AG08396 (cell line): Measurements from ENCODE around the gene USP5.
"Not testable (repeated sequence)": the region's sequence is repeated elsewhere in the genome, so short reads cannot be mapped to it uniquely, and the experiment has no call there.

ENCODE experiments used
- DNase-seq: peaks from one replicate; pipeline ENCODE4 v3.0.0; 2012; ENCODE audit warnings: low spot score, mixed read lengths

Gene USP5

GRCh38 chr12:6888360-6888759 lies 36.4 kb downstream of the USP5 start:
- no peak for DNase-seq

- DNase-seq = not testable (repeated sequence)
These were observed 36.8 kb downstream of the USP5 start for GRCh38 chr12:6888794-6889193.

DNA sequence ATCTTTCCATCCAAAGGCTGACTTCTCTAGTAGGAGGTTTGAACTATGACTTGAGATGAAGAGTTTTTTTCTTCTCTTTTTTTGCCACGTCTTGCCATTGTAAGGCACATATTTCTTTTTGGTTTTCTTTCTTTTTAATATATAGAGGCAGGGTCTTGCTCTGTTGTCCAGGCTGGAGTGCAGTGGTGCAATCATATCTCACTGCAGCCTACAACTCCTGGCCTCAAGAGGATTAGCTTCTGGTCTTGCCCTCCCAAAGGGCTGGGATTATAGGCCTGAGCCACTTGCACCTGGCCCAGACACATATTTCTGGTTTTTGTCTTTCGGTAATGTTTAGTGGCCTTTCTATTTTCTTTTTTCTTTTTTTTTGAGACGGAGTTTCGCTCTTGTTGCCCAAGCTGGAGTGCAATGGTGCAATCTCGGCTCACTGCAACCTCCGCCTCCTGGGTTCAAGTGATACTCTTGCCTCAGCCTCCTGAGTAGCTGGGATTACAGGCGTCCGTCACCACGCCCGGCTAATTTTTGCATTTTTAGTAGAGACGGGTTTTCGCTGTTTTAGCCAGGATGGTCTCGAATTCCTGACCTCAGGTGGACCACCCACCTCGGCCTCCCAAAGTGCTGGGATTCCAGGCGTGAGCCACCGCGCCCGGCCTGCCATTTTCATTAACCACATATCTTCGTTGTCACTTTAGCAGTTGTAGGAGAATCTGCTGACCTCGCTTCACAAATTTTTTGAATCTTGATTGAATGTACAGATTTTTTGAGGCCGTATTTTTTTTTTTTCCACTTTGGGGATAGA lies 38.0 kb downstream of the USP5 start:
- not testable (repeated sequence) for DNase-seq

GRCh38 chr12:6890789-6891645 lies 39.1 kb downstream of the USP5 start:
- DNase-seq = peak; percentile 98

DNA sequence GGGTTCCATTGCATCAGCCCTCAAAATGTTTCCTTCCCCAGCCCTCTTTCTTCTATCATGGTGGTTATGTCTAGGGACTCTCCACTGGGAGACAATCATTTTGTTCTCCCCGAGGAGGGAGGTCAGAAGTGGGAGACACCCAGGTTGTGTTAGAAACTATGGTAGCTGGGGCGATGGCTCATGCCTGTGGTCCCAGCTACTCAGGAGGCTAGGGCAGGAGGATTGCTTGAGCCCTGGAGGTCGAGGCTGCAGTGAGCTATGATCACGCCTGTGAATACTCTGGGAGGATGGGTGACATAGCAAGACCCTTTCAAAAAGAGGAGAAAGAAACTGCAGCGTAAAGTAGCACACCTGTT lies 39.7 kb downstream of the USP5 start:
- DNase-seq = no peak

- not testable (repeated sequence) for DNase-seq
These were observed 40.7 kb downstream of the USP5 start for GRCh38 chr12:6892683-6893082.

GRCh38 chr12:6894321-6894720 lies 42.4 kb downstream of the USP5 start:
- no peak for DNase-seq

DNA sequence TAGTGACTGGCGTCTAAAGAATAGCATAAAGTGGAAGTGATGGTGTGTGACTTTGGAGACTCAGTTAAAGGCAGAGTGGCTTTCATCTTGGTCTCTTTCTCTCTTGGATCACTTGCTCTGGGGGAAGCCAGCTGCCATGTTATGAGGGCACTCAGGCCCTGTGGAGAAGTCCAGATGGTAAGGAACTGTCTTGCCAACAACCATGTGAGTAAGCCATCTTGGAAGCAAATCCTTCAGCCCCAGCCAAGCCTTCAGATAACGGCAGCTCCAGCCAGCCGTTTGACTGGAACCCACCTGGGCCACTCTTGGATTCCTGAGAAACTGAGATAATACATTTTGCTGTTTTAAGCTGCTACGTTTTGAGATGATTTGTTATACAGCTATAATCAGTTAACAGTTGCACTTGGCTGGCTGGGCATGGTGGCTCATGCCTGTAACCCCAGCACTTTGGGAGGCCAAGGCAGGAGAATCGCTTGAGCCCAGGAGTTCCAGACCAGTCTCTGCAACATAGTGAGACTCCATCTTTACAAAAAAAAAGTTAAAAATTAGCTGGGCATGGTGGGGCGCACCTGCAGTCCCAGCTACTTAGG lies 45.0 kb downstream of the USP5 start:
- no peak for DNase-seq

DNA sequence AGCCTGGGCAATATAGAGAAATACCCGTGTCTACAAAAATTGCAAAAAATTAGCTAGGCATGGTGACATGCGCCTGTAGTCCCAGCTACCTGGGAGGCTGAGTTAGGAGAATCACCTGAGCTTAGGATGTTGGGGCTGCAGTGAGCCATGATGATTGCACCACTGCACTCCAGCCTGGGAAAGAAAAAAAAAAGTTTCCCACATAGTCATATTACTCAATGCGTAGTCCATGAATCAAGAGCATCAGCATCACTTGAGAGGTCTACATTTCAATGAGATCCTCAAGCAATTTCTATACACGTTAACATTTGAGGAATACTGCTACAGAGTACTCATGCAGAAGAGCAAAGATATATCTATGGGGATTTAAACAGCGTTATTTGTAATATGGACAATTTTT lies 47.5 kb downstream of the USP5 start:
- DNase-seq = no peak

DNA sequence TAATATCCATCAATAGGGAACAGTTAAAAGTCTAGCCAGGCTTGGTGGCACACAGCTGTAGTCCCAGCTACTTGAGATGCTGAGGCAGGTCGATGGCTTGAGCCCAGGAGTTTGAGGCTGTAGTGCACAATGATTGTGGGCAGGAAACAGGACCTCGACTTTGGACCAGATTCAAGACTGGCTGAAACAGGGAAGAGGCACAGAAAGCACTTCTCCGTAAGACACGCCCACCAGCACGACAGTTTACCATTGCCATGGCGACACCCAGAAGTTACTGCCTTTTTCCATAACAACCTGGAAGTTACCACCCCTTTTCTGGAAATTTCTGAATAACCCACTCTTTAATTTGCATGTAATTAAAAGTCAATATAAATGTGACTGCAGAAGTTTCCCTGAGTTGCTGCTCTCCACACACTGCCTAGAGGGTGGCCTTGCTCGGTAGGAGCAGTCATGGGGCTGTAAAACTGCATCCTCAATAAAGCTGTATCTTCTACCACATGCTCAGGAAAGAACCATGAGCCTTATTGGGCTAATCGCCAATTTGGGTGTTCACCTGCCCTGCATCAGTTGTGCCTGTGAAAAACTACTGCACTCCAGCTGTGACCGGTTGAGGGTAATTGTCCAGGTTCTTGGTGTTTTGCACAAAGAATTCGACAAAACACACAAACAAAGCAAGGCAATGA lies 48.0 kb downstream of the USP5 start:
- DNase-seq = no peak

DNA sequence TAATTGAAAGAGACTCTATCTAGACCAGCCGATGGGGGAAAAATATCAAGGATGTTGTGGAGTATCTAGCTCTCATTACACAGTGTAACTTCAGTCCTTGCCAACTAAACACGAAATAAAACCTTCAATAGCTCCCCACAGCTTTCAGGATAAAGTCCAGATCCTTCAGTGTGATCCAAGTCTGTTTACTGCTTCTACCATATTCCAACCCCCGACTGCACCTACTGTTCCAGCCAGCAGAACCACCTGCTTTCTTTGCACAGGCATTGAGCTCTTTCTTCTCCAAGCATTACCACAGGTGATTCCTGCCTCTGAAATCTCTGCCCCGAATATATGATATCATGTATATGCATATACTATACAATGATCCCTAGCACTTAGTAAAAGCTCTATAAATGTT lies 50.5 kb downstream of the USP5 start:
- no peak for DNase-seq

- DNase-seq = no peak
These were observed 51.8 kb downstream of the USP5 start for GRCh38 chr12:6903722-6904121.

GRCh38 chr12:6904280-6905276 lies 52.6 kb downstream of the USP5 start, which contains the start of gene LRRC23:
TSS of gene LRRC23 (plus strand) at chr12:6904822. CDS start at chr12:6905634, 812 bp downstream.
- peak; percentile 93 for DNase-seq

GRCh38 chr12:6905414-6906040 lies 53.6 kb downstream of the USP5 start:
- DNase-seq = no peak

- DNase-seq = not testable (repeated sequence)
These were observed 56.2 kb downstream of the USP5 start for GRCh38 chr12:6908141-6908540.

- no peak for DNase-seq
These were observed 57.6 kb downstream of the USP5 start for GRCh38 chr12:6909421-6910145.

- no peak for DNase-seq
These were observed 60.4 kb downstream of the USP5 start for GRCh38 chr12:6912164-6912935.

- peak; percentile 89 for DNase-seq
These were observed 62.4 kb downstream of the USP5 start, which contains the start of gene ENO2 for GRCh38 chr12:6914246-6914946. TSS of gene ENO2 (plus strand) at chr12:6914580. CDS start at chr12:6915833, 1,253 bp downstream.
